Measurements from ENCODE around the gene DYNC1LI1. TPM values are rescaled to one million over a fixed set of nuclear protein-coding genes. Genes with fewer than 3 reads are reported as not detected.

Gene DYNC1LI1
- total and polyA plus RNA-seq, 4 donors = 26.7 to 39.3 (median 31.0) TPM

DNA sequence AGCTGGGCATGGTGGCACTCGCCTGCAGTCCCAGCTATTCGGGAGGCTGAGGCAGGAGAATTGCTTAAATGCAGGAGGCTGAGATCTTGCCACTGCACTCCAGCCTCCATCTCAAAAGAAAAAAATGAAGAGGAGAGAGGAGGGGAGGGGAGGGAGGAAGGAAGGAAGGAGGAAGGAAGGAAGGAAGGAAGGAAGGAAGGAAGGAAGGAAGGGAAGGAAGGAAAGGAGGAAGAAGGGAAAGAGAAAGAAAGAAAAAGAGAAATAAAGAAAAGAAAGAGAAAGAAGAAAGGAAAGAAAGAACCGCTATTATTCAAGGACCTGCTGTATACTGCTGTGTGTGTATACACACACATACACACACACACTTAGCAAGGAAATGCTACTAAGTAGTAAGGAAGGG lies 35.6 kb upstream of the DYNC1LI1 start:
- H3K27ac ChIP-seq (ENCODE audit: low read depth in 1 of 2, low read length in 2 of 2) = no peak overlapping the region
- no peaks in the 10 kb centered on the region for H3K4me1 ChIP-seq (ENCODE audit: control insufficient read depth in 1 of 2, insufficient read depth in 2 of 2, low read length in 2 of 2)
- 92 to 95% methylated on average over 3 of the region's 3 CpGs for WGBS, 2 donors

DNA sequence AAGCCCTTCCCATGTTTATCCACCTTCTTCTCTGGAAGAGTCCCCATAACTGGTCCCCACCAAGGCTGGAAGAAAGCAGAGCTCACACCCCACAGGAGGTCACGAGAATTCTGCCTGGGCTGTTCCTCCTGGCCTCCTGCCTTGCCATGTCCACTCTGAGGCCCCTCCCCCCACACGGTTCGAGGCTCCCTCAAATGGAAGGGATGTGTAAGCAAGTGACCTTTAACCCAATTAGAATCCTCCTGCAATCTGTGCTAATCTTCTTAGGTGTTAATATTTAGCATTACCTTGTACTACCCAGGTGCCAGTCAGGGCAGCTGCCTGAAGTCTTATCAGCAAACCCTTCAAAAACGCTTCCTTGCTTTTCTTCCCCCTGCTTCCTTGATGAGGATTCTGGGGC lies 32.4 kb upstream of the DYNC1LI1 start:
- no peak for DNase-seq
- WGBS, 2 donors = 41 to 51% methylated on average over 4 of the region's 4 CpGs
- Histone ChIP-seq H3K9me3 (ENCODE audit: control insufficient read depth, low read length) (no peaks in the 10 kb centered on the region), H3K27me3 (ENCODE audit: control insufficient read depth in 1 of 2, insufficient read depth in 2 of 2, low read length in 1 of 2) (no peaks in the 10 kb centered on the region), H3K36me3 (ENCODE audit: control insufficient read depth in 1 of 2, insufficient read depth in 2 of 2, low read length in 1 of 2) (no peaks in the 10 kb centered on the region), H3K27ac (ENCODE audit: low read depth in 1 of 2, low read length in 2 of 2) (no peak overlapping the region), H3K4me1 (ENCODE audit: control insufficient read depth in 1 of 2, insufficient read depth in 2 of 2, low read length in 2 of 2) (no peaks in the 10 kb centered on the region), H3K4me3 (ENCODE audit: low read length in 2 of 2) (no peak overlapping the region)
- no peak for ATAC-seq (ENCODE audit: low FRiP score)
- intact Hi-C loops (cut with DNase I) = no loop called here

More for the DNA sequence above, 35.6 kb upstream of the DYNC1LI1 start:
- Histone ChIP-seq H3K9me3 (ENCODE audit: control insufficient read depth, low read length) (no peaks in the 10 kb centered on the region), H3K27me3 (ENCODE audit: control insufficient read depth in 1 of 2, insufficient read depth in 2 of 2, low read length in 1 of 2) (no peaks in the 10 kb centered on the region), H3K4me3 (ENCODE audit: low read length in 2 of 2) (no peak overlapping the region), H3K36me3 (ENCODE audit: control insufficient read depth in 1 of 2, insufficient read depth in 2 of 2, low read length in 1 of 2) (no peaks in the 10 kb centered on the region)
- intact Hi-C loops (cut with DNase I) = no loop called here
- ATAC-seq (ENCODE audit: low FRiP score) (no peak), DNase-seq (no peak)

DNA sequence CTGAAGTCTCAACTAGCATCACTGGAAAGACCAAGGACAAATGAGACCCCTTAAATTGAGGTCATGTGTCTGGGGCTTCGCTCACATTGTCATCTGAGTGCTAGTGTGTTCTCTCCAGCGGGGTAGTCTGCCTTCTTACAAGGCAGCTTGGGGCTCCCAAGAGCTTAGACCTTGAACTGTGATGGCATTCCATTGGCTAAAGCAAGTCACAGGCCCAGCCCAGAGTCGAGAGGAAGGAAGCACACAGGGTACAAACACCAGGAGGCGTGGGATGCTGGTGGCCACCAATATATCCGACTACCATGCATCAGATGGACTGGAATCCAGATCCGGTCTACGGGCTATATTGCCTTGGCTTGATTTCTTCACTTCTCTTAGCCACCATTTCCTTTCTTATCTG lies 31.5 kb upstream of the DYNC1LI1 start:
- H3K4me3 ChIP-seq (ENCODE audit: low read length in 2 of 2) = no peak overlapping the region
- peaks cover 0 to 1% of the 10 kb centered on the region in 2 donors for H3K4me1 ChIP-seq (ENCODE audit: control insufficient read depth in 1 of 2, insufficient read depth in 2 of 2, low read length in 2 of 2)
- WGBS, 2 donors = 87 to 88% methylated on average over 7 of the region's 7 CpGs
- no peak overlapping the region for H3K27ac ChIP-seq (ENCODE audit: low read depth in 1 of 2, low read length in 2 of 2)
- intact Hi-C loops (cut with DNase I) = no loop called here
- no peaks in the 10 kb centered on the region for H3K9me3 ChIP-seq (ENCODE audit: control insufficient read depth, low read length)
- ATAC-seq (ENCODE audit: low FRiP score) (no peak), DNase-seq (no peak)
- no peaks in the 10 kb centered on the region for H3K27me3 ChIP-seq (ENCODE audit: control insufficient read depth in 1 of 2, insufficient read depth in 2 of 2, low read length in 1 of 2)
- no peaks in the 10 kb centered on the region for H3K36me3 ChIP-seq (ENCODE audit: control insufficient read depth in 1 of 2, insufficient read depth in 2 of 2, low read length in 1 of 2)

DNA sequence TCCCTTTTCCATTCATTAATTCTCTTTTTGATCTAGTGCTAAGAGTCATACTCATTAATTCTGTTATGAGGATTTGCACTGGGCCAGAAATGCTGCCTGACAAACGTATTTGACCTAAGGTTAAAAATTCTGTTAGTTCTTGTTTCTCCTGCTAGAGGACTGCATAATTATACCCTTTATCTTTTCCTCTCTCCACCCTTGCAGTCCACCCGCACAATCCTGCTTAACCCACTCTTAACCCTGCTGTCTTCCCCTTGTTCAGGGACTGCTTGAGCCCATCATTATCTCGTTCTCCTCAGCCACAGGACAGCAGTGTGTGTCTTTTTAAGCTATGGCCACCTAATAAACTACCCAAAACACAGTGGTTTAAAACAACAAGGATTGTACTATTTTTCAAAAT lies 31.1 kb upstream of the DYNC1LI1 start:
- Histone ChIP-seq H3K4me3 (ENCODE audit: low read length in 2 of 2) (no peak overlapping the region), H3K4me1 (ENCODE audit: control insufficient read depth in 1 of 2, insufficient read depth in 2 of 2, low read length in 2 of 2) (peaks cover 0 to 1% of the 10 kb centered on the region in 2 donors), H3K27me3 (ENCODE audit: control insufficient read depth in 1 of 2, insufficient read depth in 2 of 2, low read length in 1 of 2) (no peaks in the 10 kb centered on the region), H3K9me3 (ENCODE audit: control insufficient read depth, low read length) (no peaks in the 10 kb centered on the region), H3K27ac (ENCODE audit: low read depth in 1 of 2, low read length in 2 of 2) (no peak overlapping the region), H3K36me3 (ENCODE audit: control insufficient read depth in 1 of 2, insufficient read depth in 2 of 2, low read length in 1 of 2) (no peaks in the 10 kb centered on the region)
- no peak for DNase-seq
- ATAC-seq (ENCODE audit: low FRiP score) = no peak
- WGBS, 2 donors = 64 to 67% methylated on average over 3 of the region's 3 CpGs
- intact Hi-C loops (cut with DNase I) = no loop called here

DNA sequence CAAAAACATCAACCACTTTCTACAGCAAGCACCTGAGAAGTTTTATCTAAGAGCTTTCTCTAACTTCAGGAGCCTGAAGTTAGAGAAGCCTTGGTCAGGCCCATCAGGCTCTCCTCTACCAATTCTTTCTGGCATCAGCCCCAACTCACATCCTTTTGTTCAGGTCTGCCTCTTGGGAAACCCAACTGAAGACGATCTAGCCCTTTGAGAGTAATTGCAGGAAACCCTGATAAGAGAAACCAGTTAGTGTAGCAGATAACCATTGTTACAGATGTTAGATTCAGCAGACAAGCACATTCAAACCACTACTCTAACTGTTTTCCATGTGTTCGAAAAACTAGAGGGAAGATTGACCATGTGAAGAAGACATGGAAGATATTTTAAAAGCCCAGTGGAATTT lies 27.0 kb upstream of the DYNC1LI1 start:
- intact Hi-C loops (cut with DNase I) = no loop called here
- H3K4me1 ChIP-seq (ENCODE audit: control insufficient read depth in 1 of 2, insufficient read depth in 2 of 2, low read length in 2 of 2) = peaks cover 3 to 4% of the 10 kb centered on the region in 2 donors
- DNase-seq = no peak
- H3K36me3 ChIP-seq (ENCODE audit: control insufficient read depth in 1 of 2, insufficient read depth in 2 of 2, low read length in 1 of 2) = no peaks in the 10 kb centered on the region
- ATAC-seq (ENCODE audit: low FRiP score) = no peak
- H3K27me3 ChIP-seq (ENCODE audit: control insufficient read depth in 1 of 2, insufficient read depth in 2 of 2, low read length in 1 of 2) = no peaks in the 10 kb centered on the region
- H3K9me3 ChIP-seq (ENCODE audit: control insufficient read depth, low read length) = no peaks in the 10 kb centered on the region
- H3K27ac ChIP-seq (ENCODE audit: low read depth in 1 of 2, low read length in 2 of 2) = peak overlapping the region; percentile 4 to 25
- no peak overlapping the region for H3K4me3 ChIP-seq (ENCODE audit: low read length in 2 of 2)
- 39 to 40% methylated on average over 2 of the region's 2 CpGs for WGBS, 2 donors

DNA sequence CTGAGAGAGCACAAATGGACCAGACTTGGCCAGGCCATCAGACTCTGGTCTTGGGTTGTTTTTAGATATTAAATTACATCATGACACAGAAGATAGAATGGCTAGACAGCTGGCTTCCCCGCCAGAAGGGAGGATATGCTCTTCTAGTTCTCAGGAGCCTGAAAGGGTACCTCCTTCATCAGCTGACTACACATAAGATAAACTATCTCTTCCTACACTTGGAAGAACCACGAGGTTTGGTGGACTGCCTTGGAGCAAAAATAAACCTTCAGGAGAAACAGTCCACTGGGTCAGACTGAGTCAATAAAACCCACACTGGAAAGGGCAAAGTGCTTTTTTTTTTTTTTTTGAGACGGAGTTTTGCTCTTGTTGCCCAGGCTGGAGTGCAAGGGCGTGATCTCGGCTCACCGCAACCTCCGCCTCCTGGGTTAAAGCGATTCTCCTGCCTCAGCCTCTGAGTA lies 26.3 kb upstream of the DYNC1LI1 start:
- DNase-seq (peak in 1 of 2 donors; percentile 71), ATAC-seq (ENCODE audit: low FRiP score) (peak; percentile 69)
- WGBS, 2 donors = 6 to 8% methylated on average over 8 of the region's 8 CpGs
- Histone ChIP-seq H3K9me3 (ENCODE audit: control insufficient read depth, low read length) (no peaks in the 10 kb centered on the region), H3K4me1 (ENCODE audit: control insufficient read depth in 1 of 2, insufficient read depth in 2 of 2, low read length in 2 of 2) (peaks cover 3 to 4% of the 10 kb centered on the region in 2 donors), H3K27ac (ENCODE audit: low read depth in 1 of 2, low read length in 2 of 2) (peak overlapping the region; percentile 22 to 70), H3K4me3 (ENCODE audit: low read length in 2 of 2) (no peak overlapping the region), H3K36me3 (ENCODE audit: control insufficient read depth in 1 of 2, insufficient read depth in 2 of 2, low read length in 1 of 2) (no peaks in the 10 kb centered on the region), H3K27me3 (ENCODE audit: control insufficient read depth in 1 of 2, insufficient read depth in 2 of 2, low read length in 1 of 2) (no peaks in the 10 kb centered on the region)
- intact Hi-C loops (cut with DNase I) = no loop called here

DNA sequence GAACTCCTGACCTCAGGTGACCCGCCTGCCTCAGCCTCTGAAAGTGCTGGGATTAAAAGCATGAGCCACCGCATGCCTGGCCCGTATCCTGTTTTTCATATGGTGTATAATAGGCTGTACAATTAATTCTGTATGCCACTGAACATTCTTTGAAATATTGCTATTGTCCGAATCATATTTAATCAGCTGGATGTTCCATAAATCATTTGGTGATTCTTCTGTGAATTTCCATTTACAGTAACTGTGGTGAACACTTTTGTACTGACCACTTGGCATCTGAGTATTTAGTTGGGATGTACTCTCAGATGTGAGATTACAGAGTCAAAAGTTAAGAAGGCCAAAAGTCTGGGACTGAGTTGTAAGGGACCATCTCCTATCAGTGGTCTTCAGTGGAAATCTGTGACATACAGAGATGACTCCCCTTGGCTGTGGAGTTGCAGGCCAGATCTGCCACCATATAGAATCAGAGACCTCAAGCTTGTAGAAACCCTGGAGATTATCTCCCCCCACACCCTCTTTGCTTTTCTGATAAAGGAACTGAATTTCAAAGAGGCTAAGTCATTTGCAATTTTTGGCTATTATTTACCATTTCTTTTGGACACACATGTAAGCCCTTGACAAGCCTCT lies 25.7 kb upstream of the DYNC1LI1 start:
- H3K9me3 ChIP-seq (ENCODE audit: control insufficient read depth, low read length) = no peaks in the 10 kb centered on the region
- intact Hi-C loops (cut with DNase I) = no loop called here
- peaks cover 3 to 4% of the 10 kb centered on the region in 2 donors for H3K4me1 ChIP-seq (ENCODE audit: control insufficient read depth in 1 of 2, insufficient read depth in 2 of 2, low read length in 2 of 2)
- H3K36me3 ChIP-seq (ENCODE audit: control insufficient read depth in 1 of 2, insufficient read depth in 2 of 2, low read length in 1 of 2) = no peaks in the 10 kb centered on the region
- H3K4me3 ChIP-seq (ENCODE audit: low read length in 2 of 2) = no peak overlapping the region
- 8 to 21% methylated on average over 4 of the region's 4 CpGs for WGBS, 2 donors
- peak overlapping the region; percentile 22 to 70 for H3K27ac ChIP-seq (ENCODE audit: low read depth in 1 of 2, low read length in 2 of 2)
- H3K27me3 ChIP-seq (ENCODE audit: control insufficient read depth in 1 of 2, insufficient read depth in 2 of 2, low read length in 1 of 2) = no peaks in the 10 kb centered on the region
- DNase-seq = no peak
- peak; percentile 16 for ATAC-seq (ENCODE audit: low FRiP score)

DNA sequence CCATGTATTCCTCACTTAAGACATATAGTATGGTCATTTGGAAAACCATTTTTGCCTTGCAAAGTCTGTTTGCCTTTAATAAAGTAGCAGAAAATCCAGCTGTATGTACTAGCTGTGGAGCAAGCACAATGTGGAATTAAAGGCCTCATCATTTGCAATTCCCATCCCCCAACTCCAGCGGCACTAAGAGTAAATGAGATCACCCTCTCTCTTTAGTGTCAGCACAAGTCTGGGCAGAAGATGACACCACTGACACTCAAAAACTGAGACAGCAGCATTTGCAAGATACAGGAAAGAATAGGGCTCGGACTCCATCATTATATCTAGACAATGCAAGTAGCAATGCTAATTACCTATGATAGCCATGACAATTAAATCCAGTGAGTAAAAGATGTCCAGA lies 24.7 kb upstream of the DYNC1LI1 start:
- Histone ChIP-seq H3K27ac (ENCODE audit: low read depth in 1 of 2, low read length in 2 of 2) (peak overlapping the region; percentile 4 to 36), H3K9me3 (ENCODE audit: control insufficient read depth, low read length) (no peaks in the 10 kb centered on the region), H3K27me3 (ENCODE audit: control insufficient read depth in 1 of 2, insufficient read depth in 2 of 2, low read length in 1 of 2) (no peaks in the 10 kb centered on the region), H3K4me1 (ENCODE audit: control insufficient read depth in 1 of 2, insufficient read depth in 2 of 2, low read length in 2 of 2) (peaks cover 3 to 4% of the 10 kb centered on the region in 2 donors), H3K4me3 (ENCODE audit: low read length in 2 of 2) (no peak overlapping the region), H3K36me3 (ENCODE audit: control insufficient read depth in 1 of 2, insufficient read depth in 2 of 2, low read length in 1 of 2) (no peaks in the 10 kb centered on the region)
- DNase-seq = no peak
- 82 to 89% methylated on average over 2 of the region's 2 CpGs for WGBS, 2 donors
- intact Hi-C loops (cut with DNase I) = no loop called here
- no peak for ATAC-seq (ENCODE audit: low FRiP score)

DNA sequence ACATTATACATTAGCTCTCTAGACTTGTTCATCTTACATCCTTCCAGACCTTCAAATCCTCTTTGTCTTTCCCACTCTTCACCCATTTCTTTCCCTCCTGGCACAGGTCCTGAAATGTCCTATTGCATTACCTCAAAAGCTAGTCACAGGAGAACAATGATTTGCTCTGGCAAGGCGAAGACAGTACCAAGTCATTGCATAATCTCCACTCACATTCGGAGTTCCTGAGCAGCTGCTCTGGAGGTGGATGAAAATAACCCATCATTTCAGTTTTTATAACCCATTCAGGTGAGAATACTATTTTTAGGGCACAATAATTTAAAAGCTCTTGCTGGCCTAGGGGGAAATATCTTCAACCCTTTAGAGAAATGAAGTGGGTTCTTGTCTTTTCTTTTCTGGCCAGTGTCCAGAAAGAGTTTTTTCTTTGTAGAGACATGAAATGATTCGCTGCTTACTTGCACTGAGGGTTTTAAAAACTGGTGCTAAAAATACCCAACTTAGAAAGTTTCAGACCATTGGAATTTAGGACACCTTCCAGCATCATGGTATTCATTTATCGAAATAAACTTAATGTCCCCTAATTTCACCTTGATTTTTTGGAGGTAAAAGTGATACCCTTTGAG lies 23.4 kb upstream of the DYNC1LI1 start:
- WGBS, 2 donors = 2 to 6% methylated on average over 4 of the region's 4 CpGs
- no peaks in the 10 kb centered on the region for H3K9me3 ChIP-seq (ENCODE audit: control insufficient read depth, low read length)
- ATAC-seq (ENCODE audit: low FRiP score) (no peak), DNase-seq (no peak)
- H3K4me1 ChIP-seq (ENCODE audit: control insufficient read depth in 1 of 2, insufficient read depth in 2 of 2, low read length in 2 of 2) = peaks cover 3 to 4% of the 10 kb centered on the region in 2 donors
- H3K27ac ChIP-seq (ENCODE audit: low read depth in 1 of 2, low read length in 2 of 2) = peak overlapping the region; percentile 22 to 59
- H3K36me3 ChIP-seq (ENCODE audit: control insufficient read depth in 1 of 2, insufficient read depth in 2 of 2, low read length in 1 of 2) = no peaks in the 10 kb centered on the region
- H3K4me3 ChIP-seq (ENCODE audit: low read length in 2 of 2) = no peak overlapping the region
- no peaks in the 10 kb centered on the region for H3K27me3 ChIP-seq (ENCODE audit: control insufficient read depth in 1 of 2, insufficient read depth in 2 of 2, low read length in 1 of 2)
- intact Hi-C loops (cut with DNase I) = no loop called here
